Chondrocyte (in vitro differentiated cells): Measurements from ENCODE around the gene SLK. TPM values are rescaled to one million over a fixed set of nuclear protein-coding genes. Genes with fewer than 3 reads are reported as not detected.

Experiments
- DNase-seq: peaks from one replicate; pipeline ENCODE4 v3.0.0; 2021; ENCODE audit warnings: mixed read lengths, low spot score
- H3K27ac Mint-ChIP-seq: one replicate; pipeline ENCODE4 v1.8.0; 2021; ENCODE audit warnings: mild to moderate bottlenecking, moderate library complexity, mixed read lengths; ENCODE audit not compliant: unreplicated experiment
- H3K27me3 Mint-ChIP-seq: 2 replicates; pipeline ENCODE4 v1.8.0; 2021; ENCODE audit warnings: low read depth, mixed read lengths
- H3K36me3 Mint-ChIP-seq: 2 replicates; pipeline ENCODE4 v1.8.0; 2021; ENCODE audit warnings: low read depth, mixed read lengths
- H3K4me1 Mint-ChIP-seq: 2 replicates; pipeline ENCODE4 v1.8.0; 2021; ENCODE audit warnings: low read depth, mild to moderate bottlenecking, mixed read lengths
- H3K4me3 Mint-ChIP-seq: one replicate; pipeline ENCODE4 v1.8.0; 2021; ENCODE audit warnings: mild to moderate bottlenecking, moderate library complexity, mixed read lengths; ENCODE audit not compliant: unreplicated experiment
- H3K9me3 Mint-ChIP-seq: 2 replicates; pipeline ENCODE4 v1.8.0; 2021; ENCODE audit warnings: low read depth, mixed read lengths
- total RNA-seq: library from RNA; stranded (reverse); gene quantifications from 3 replicates; pipeline ENCODE4 v1.2.1, GENCODE V29; 2021
- TF ChIP-seq, protein P1 (sequence below): fragments of 200-600 bp; sonication (generic); IDR thresholded peaks from 2 replicates; pipeline ENCODE4 v1.5.0; 2021; ENCODE audit warnings: antibody characterized with exemption, mild to moderate bottlenecking, moderate library complexity

Gene SLK
- total RNA-seq, 1 donor from 2014 or later = 30.9 TPM

DNA sequence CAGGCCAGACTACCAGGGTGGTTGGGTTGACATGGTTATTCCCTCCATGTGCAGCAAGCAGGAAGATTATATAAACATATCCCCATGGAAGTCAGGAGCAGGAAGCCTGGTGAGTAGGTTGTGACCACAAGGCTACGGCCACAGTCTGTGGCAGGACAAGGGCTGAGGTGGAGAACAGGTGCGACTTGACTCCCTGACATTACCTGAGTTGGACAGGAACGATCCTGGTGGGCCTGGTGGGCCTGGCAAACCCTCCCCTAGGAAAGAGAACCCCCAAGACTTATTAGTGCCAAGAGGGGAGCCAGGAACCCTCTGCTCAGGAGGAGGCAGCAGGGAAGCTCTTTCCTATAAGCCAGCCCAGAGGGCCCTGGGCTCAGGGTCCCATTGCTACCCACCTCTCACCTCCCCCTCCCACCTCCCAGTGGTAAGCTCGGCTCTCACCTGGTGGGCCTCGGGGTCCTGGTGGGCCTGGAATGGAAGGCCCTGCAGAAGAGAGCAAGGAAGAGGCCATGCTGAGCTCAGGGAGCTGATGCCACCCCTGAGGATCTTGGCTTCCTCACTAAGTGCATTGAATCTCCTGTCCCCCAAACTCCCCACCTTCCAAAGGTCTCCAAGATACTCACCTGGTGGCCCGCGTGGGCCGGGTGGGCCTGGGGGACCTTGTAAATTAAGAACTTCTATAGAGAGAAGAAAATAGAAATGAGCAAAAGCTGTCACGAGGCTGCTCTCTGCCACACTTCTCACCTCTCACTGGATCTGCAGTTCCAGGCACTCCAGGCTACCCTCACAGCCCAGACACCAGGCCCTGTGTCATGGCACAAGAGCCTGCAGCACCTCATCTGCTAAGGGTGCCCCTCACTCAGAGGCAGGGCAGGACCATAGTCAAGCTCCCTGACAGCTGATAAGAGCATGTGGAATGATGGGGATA is 74.2 kb downstream of the SLK start:
- H3K4me3 Mint-ChIP-seq = no peak overlapping the region
- DNase-seq = no peak
- no peaks in the 10 kb centered on the region for H3K4me1 Mint-ChIP-seq
- H3K27me3 Mint-ChIP-seq = no peaks in the 10 kb centered on the region
- H3K36me3 Mint-ChIP-seq = no peaks in the 10 kb centered on the region
- TF ChIP-seq, protein P1, sequence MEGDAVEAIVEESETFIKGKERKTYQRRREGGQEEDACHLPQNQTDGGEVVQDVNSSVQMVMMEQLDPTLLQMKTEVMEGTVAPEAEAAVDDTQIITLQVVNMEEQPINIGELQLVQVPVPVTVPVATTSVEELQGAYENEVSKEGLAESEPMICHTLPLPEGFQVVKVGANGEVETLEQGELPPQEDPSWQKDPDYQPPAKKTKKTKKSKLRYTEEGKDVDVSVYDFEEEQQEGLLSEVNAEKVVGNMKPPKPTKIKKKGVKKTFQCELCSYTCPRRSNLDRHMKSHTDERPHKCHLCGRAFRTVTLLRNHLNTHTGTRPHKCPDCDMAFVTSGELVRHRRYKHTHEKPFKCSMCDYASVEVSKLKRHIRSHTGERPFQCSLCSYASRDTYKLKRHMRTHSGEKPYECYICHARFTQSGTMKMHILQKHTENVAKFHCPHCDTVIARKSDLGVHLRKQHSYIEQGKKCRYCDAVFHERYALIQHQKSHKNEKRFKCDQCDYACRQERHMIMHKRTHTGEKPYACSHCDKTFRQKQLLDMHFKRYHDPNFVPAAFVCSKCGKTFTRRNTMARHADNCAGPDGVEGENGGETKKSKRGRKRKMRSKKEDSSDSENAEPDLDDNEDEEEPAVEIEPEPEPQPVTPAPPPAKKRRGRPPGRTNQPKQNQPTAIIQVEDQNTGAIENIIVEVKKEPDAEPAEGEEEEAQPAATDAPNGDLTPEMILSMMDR = no peak
- no peak overlapping the region for H3K27ac Mint-ChIP-seq
- peaks cover 2% of the 10 kb centered on the region for H3K9me3 Mint-ChIP-seq

DNA sequence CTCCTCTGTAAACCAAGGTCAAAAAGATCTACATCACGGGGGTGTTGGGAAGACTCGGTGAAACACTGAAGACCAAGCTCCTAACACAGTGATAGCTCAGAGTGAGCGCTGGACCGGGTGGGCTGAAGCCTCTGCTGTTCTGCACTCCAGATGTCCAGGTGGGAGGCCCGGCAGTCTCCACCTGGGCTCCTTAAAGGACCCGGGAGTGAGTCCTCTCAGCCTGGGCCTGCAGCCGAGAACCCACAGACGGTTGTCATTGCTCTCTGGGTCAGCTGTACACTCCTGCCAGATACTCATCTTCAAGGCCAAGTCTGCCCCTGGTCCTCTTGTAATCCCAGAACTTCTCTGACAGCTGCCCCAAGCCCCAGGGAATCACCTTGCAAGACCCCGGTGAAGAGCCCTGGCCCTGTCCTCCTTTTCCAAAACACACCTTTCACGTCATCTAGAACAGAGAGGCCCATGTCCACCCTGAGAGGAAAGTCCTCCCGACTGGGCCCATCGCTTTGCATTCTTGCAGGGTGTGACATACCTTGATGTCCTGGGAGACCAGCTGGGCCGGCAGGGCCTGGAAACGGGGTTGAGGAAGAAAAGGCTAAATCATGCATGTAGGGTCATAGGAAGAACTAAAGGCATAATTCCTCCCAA is 75.1 kb downstream of the SLK start:
- no peak for DNase-seq
- Mint-ChIP-seq H3K27ac (no peak overlapping the region), H3K36me3 (no peaks in the 10 kb centered on the region), H3K27me3 (no peaks in the 10 kb centered on the region), H3K9me3 (peaks cover 2% of the 10 kb centered on the region), H3K4me1 (no peaks in the 10 kb centered on the region), H3K4me3 (no peak overlapping the region)
- TF ChIP-seq, protein P1 = no peak

DNA sequence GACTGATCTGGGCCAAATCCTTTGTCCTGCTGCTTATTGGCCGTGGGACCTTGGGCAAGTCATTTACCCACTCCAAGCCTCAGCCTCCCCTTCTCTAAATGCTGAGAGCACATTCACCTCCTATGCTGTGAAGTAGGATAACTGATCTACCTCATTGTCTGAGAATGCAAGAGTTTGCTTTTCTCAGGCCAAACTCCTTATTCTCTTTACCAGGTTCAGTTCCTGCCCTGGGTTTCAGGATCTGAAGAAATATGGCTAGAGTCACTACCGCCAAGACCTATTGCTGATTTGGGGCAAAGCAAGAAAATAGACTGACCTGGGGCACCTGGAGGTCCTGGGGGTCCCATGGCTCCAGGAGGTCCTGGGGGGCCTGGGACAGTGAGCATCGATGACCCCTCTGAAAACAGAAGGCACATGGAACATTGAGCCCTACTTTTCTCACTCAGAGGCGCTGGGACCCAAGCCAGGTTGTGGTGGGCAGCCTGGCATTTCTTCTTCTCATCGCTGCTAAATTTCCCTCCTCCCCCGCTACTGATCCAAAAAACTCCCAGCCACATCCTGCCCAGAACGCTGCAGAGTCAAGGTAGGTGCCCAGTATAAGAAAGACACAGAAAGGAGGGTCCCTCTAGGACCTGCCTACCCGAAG is 76.4 kb downstream of the SLK start:
- Mint-ChIP-seq H3K27ac (no peak overlapping the region), H3K27me3 (no peaks in the 10 kb centered on the region), H3K36me3 (no peaks in the 10 kb centered on the region), H3K9me3 (peaks cover 2% of the 10 kb centered on the region), H3K4me3 (no peak overlapping the region), H3K4me1 (no peaks in the 10 kb centered on the region)
- DNase-seq = no peak
- TF ChIP-seq, protein P1 = no peak

GRCh38 chr10:104043854-104044253 is 76.9 kb downstream of the SLK start:
- no peaks in the 10 kb centered on the region for H3K27me3 Mint-ChIP-seq
- no peak overlapping the region for H3K4me3 Mint-ChIP-seq
- H3K9me3 Mint-ChIP-seq = peaks cover 2% of the 10 kb centered on the region
- no peaks in the 10 kb centered on the region for H3K36me3 Mint-ChIP-seq
- TF ChIP-seq, protein P1 = no peak
- no peak for DNase-seq
- no peaks in the 10 kb centered on the region for H3K4me1 Mint-ChIP-seq
- no peak overlapping the region for H3K27ac Mint-ChIP-seq
